Stomach smooth muscle (tissue), 2 donors: ENCODE measurements around the gene RGS10.

Experiments used
- H3K27ac ChIP-seq: one replicate; pipeline ENCODE4 v1.7.0; 2013; ENCODE audit warnings: mild to moderate bottlenecking, low read length, inconsistent platforms
- H3K27me3 ChIP-seq, 2 donors: one replicate each; pipeline ENCODE4 v1.7.0; 2013; ENCODE audit warnings: low read length in 2 of 2; ENCODE audit not compliant: insufficient read depth in 2 of 2, control insufficient read depth in 1 of 2
- H3K36me3 ChIP-seq, 2 donors: one replicate each; pipeline ENCODE4 v1.7.0; 2013; ENCODE audit warnings: low read length in 2 of 2; ENCODE audit not compliant: control insufficient read depth in 2 of 2, insufficient read depth in 2 of 2
- H3K4me1 ChIP-seq: one replicate; pipeline ENCODE4 v1.7.0; 2013; ENCODE audit warnings: low read length; ENCODE audit not compliant: control insufficient read depth, insufficient read depth
- H3K4me3 ChIP-seq, 2 donors: one replicate each; pipeline ENCODE4 v1.7.0; 2013; ENCODE audit warnings: low read length in 2 of 2
- H3K9ac ChIP-seq, 2 donors: one replicate each; pipeline ENCODE4 v1.7.0; 2013; ENCODE audit warnings: low read length in 2 of 2, mild to moderate bottlenecking in 1 of 2
- H3K9me3 ChIP-seq, 2 donors: one replicate each; pipeline ENCODE4 v1.7.0; 2013; ENCODE audit warnings: low read length in 2 of 2; ENCODE audit not compliant: control insufficient read depth in 2 of 2
- donor health status: healthy.
- donor health status: Pancreatic carcinoma.

The RGS10 gene

GRCh38 chr10:119457966-119458766, 84.4 kb downstream of the RGS10 start:
- Histone ChIP-seq H3K27me3 (peaks cover 0 to 2% of the 10 kb centered on the region in 2 donors), H3K36me3 (peaks cover 13 to 20% of the 10 kb centered on the region in 2 donors), H3K4me3 (no peak overlapping the region), H3K9ac (no peak overlapping the region), H3K27ac (no peak overlapping the region), H3K9me3 (no peaks in the 10 kb centered on the region), H3K4me1 (no peaks in the 10 kb centered on the region)

GRCh38 chr10:119456435-119456810, 86.1 kb downstream of the RGS10 start:
- no peak overlapping the region for H3K27ac ChIP-seq
- no peak overlapping the region for H3K9ac ChIP-seq
- no peaks in the 10 kb centered on the region for H3K4me1 ChIP-seq
- H3K4me3 ChIP-seq: no peak overlapping the region
- H3K9me3 ChIP-seq: no peaks in the 10 kb centered on the region
- H3K36me3 ChIP-seq: peaks cover 17 to 30% of the 10 kb centered on the region in 2 donors
- H3K27me3 ChIP-seq: no peaks in the 10 kb centered on the region

- H3K36me3 ChIP-seq: peaks cover 17 to 31% of the 10 kb centered on the region in 2 donors
- H3K9ac ChIP-seq: no peak overlapping the region
- no peaks in the 10 kb centered on the region for H3K27me3 ChIP-seq
- no peaks in the 10 kb centered on the region for H3K9me3 ChIP-seq
- H3K4me1 ChIP-seq: no peaks in the 10 kb centered on the region
- no peak overlapping the region for H3K4me3 ChIP-seq
- H3K27ac ChIP-seq: no peak overlapping the region
Measured at GRCh38 chr10:119455609-119456434, 86.7 kb downstream of the RGS10 start.

- Histone ChIP-seq H3K9me3 (no peaks in the 10 kb centered on the region), H3K36me3 (peaks cover 17 to 31% of the 10 kb centered on the region in 2 donors), H3K9ac (no peak overlapping the region), H3K4me3 (no peak overlapping the region), H3K27me3 (no peaks in the 10 kb centered on the region), H3K27ac (no peak overlapping the region), H3K4me1 (peaks cover 2% of the 10 kb centered on the region)
Measured at GRCh38 chr10:119454990-119455389, 87.5 kb downstream of the RGS10 start.

- Histone ChIP-seq H3K9me3 (no peaks in the 10 kb centered on the region), H3K9ac (no peak overlapping the region), H3K27ac (no peak overlapping the region), H3K36me3 (peaks cover 17 to 31% of the 10 kb centered on the region in 2 donors), H3K4me3 (no peak overlapping the region), H3K27me3 (no peaks in the 10 kb centered on the region), H3K4me1 (peaks cover 7% of the 10 kb centered on the region)
Measured at GRCh38 chr10:119454316-119454715, 88.2 kb downstream of the RGS10 start.

- H3K36me3 ChIP-seq: peaks cover 16 to 37% of the 10 kb centered on the region in 2 donors
Measured at GRCh38 chr10:119453313-119453712, 89.2 kb downstream of the RGS10 start.

GRCh38 chr10:119452396-119452795, 90.1 kb downstream of the RGS10 start:
- no peaks in the 10 kb centered on the region for H3K27me3 ChIP-seq
- H3K36me3 ChIP-seq: peaks cover 18 to 42% of the 10 kb centered on the region in 2 donors
- no peak overlapping the region for H3K27ac ChIP-seq
- H3K4me1 ChIP-seq: peaks cover 22% of the 10 kb centered on the region
- no peak overlapping the region for H3K4me3 ChIP-seq
- no peak overlapping the region for H3K9ac ChIP-seq
- H3K9me3 ChIP-seq: no peaks in the 10 kb centered on the region

More at GRCh38 chr10:119453313-119453712, 89.2 kb downstream of the RGS10 start:
- no peak overlapping the region for H3K9ac ChIP-seq
- H3K4me3 ChIP-seq: no peak overlapping the region
- no peak overlapping the region for H3K27ac ChIP-seq
- no peaks in the 10 kb centered on the region for H3K27me3 ChIP-seq
- no peaks in the 10 kb centered on the region for H3K9me3 ChIP-seq
- peaks cover 16% of the 10 kb centered on the region for H3K4me1 ChIP-seq

- Histone ChIP-seq H3K27me3 (no peaks in the 10 kb centered on the region), H3K4me3 (no peak overlapping the region), H3K9me3 (no peaks in the 10 kb centered on the region), H3K4me1 (peaks cover 22% of the 10 kb centered on the region), H3K9ac (no peak overlapping the region), H3K36me3 (peaks cover 21 to 40% of the 10 kb centered on the region in 2 donors), H3K27ac (no peak overlapping the region)
Measured at GRCh38 chr10:119451300-119451896, 91.1 kb downstream of the RGS10 start.

GRCh38 chr10:119450606-119451299, 91.8 kb downstream of the RGS10 start:
- Histone ChIP-seq H3K4me1 (peaks cover 27% of the 10 kb centered on the region), H3K27me3 (no peaks in the 10 kb centered on the region), H3K9me3 (no peaks in the 10 kb centered on the region), H3K27ac (no peak overlapping the region), H3K4me3 (no peak overlapping the region), H3K36me3 (peaks cover 20 to 35% of the 10 kb centered on the region in 2 donors), H3K9ac (no peak overlapping the region)
